HepG2 (cell line): ENCODE results near the gene CCND1. TPM values are rescaled to one million over a fixed set of nuclear protein-coding genes. Genes with fewer than 3 reads are reported as not detected.

Experiments
- ATAC-seq: fragments of 200-7000 bp; cut with Tn5 transposase; 3 replicates; pipeline ENCODE4 v1.9.1; 2020; ENCODE audit warnings: mild to moderate bottlenecking, moderate library complexity
- BruUV-seq: library from RNA; stranded (reverse); fragments of 400-500 nt; replicated peaks from 2 replicates; lab custom pipeline; 2021; lab: Mats Ljungman, UMichigan
- CTCF ChIA-PET: fragments of 300-600 bp; formaldehyde crosslinking; extraction: SDS; loops from one replicate; lab custom pipeline; 2021; ENCODE audit warnings: low total read pairs, inconsistent platforms, low intra/inter-chr PET ratio; lab: Yijun Ruan, JAX
- POLR2A ChIA-PET: fragments of 350-600 bp; sonication (Branson Sonifier 250); formaldehyde crosslinking; loops from one replicate; lab custom pipeline; 2020; ENCODE audit warnings: antibody characterized with exemption, inconsistent platforms; lab: Yijun Ruan, JAX
- DNase-seq: peaks from one replicate; pipeline ENCODE4 v3.0.0-alpha.2; 2015; ENCODE audit warnings: low spot score
- FAIRE-seq: peaks from 3 replicates; lab custom pipeline; 2011; peaks lifted over from hg19 to GRCh38; lab: Jason Lieb, UNC
- H2AFZ ChIP-seq: one replicate; pipeline ENCODE4 v1.6.1; 2011; ENCODE audit warnings: low read length, inconsistent platforms
- H3K27ac ChIP-seq: fragments of 300-600 bp; 3 replicates; pipeline ENCODE4 v1.8.0; 2011; ENCODE audit warnings: mixed run types, mild to moderate bottlenecking, mixed read lengths, low read length, inconsistent platforms; ENCODE audit not compliant: insufficient read depth; ENCODE audit errors: extremely low read length
- H3K27me3 ChIP-seq, 2 experiments: fragments of 200-600 bp in 1 of 2; 2 replicates in 1 of 2; 3 replicates in 1 of 2; pipeline versions ENCODE4 v1.6.0 to v1.8.0; 2011; ENCODE audit warnings: low read length in 2 of 2, mild to moderate bottlenecking in 2 of 2, moderate library complexity in 2 of 2, inconsistent platforms in 1 of 2; ENCODE audit not compliant: insufficient read depth in 2 of 2, control insufficient read depth in 1 of 2
- H3K36me3 ChIP-seq, 2 experiments: fragments of 200-600 bp in 1 of 2; replicated peaks in 1 of 2; 2 replicates in 1 of 2; 3 replicates in 1 of 2; pipeline versions ENCODE4 v1.5.1 to v1.8.0; 2011; ENCODE audit warnings: low read length in 2 of 2, inconsistent platforms in 1 of 2; ENCODE audit not compliant: insufficient read depth in 2 of 2, control insufficient read depth in 1 of 2
- H3K4me1 ChIP-seq: 2 replicates; pipeline ENCODE4 v1.5.1; 2012; ENCODE audit warnings: low read length, inconsistent platforms; ENCODE audit not compliant: insufficient read depth
- H3K4me2 ChIP-seq: 2 replicates; pipeline ENCODE4 v1.6.0; 2011; ENCODE audit warnings: low read depth, low read length, inconsistent platforms
- H3K4me3 ChIP-seq, 3 experiments: fragments of 200-600 bp in 1 of 3; sonication (generic), shearing (Covaris generic) in 1 of 3; replicated peaks in 1 of 3; 2 replicates each; pipeline ENCODE4 v1.5.1; 2011 to 2016; ENCODE audit warnings: low read length in 3 of 3, inconsistent platforms in 2 of 3, low read depth in 2 of 3, mild to moderate bottlenecking in 2 of 3, control low read depth in 1 of 3, mixed read lengths in 1 of 3; ENCODE audit not compliant: insufficient read depth in 1 of 3
- H3K79me2 ChIP-seq: one replicate; pipeline ENCODE4 v1.6.1; 2011; ENCODE audit warnings: low read length, inconsistent platforms; ENCODE audit not compliant: insufficient read depth
- H3K9ac ChIP-seq: 2 replicates; pipeline ENCODE4 v1.6.0; 2011; ENCODE audit warnings: mild to moderate bottlenecking, low read depth, low read length, inconsistent platforms; ENCODE audit not compliant: insufficient read depth
- H3K9me3 ChIP-seq: 2 replicates; pipeline ENCODE4 v1.5.1; 2012; ENCODE audit warnings: mild to moderate bottlenecking, low read length
- H4K20me1 ChIP-seq: 2 replicates; pipeline ENCODE4 v1.6.0; 2011; ENCODE audit warnings: inconsistent platforms, mild to moderate bottlenecking, low read length, moderate library complexity; ENCODE audit not compliant: insufficient read depth
- NFATC3 ChIP-seq: sonication (generic); formaldehyde crosslinking; IDR thresholded peaks from 2 replicates; pipeline ENCODE4 v1.5.1; 2020; ENCODE audit warnings: mild to moderate bottlenecking, missing genetic modification reagents
- NR2F2 ChIP-seq: IDR thresholded peaks from 2 replicates; pipeline ENCODE4 v1.6.1; 2012; ENCODE audit warnings: low read depth, inconsistent platforms, borderline replicate concordance
- POLR2AphosphoS5 ChIP-seq: IDR thresholded peaks from 2 replicates; pipeline ENCODE4 v1.6.1; 2012; ENCODE audit warnings: low read depth, low read length
- ZNF276 ChIP-seq: sonication (generic); formaldehyde crosslinking; IDR thresholded peaks from 2 replicates; pipeline ENCODE4 v1.4.0; 2020; ENCODE audit warnings: mild to moderate bottlenecking, low read depth, missing genetic modification reagents
- ZNF549 ChIP-seq: sonication (generic); formaldehyde crosslinking; IDR thresholded peaks from 2 replicates; pipeline ENCODE4 v1.5.0; 2020; ENCODE audit warnings: missing genetic modification reagents
- WGBS: methylation state at CpG from one replicate; pipeline ENCODE4 v1.1.6; 2017; ENCODE audit warnings: low lambda C conversion rate; 5-methylcytosine and 5-hydroxymethylcytosine counted together
- in situ Hi-C: cut with HindIII; loops from 2 replicates; pipeline ENCODE4 v1.10.0; 2017; ENCODE audit warnings: low pct_unique_long_range_greater_than_20kb; ENCODE audit not compliant: extremely low pct_ligation_motif_present
- intact Hi-C: fragments of 100-400 bp; cut with micrococcal nuclease; formaldehyde crosslinking; loops from one replicate; pipeline ENCODE4 v1.10.0; 2022; ENCODE audit not compliant: unreplicated experiment
- polyA plus RNA-seq, 8 experiments: library from polyadenylated mRNA; depleted of rRNA in 3 of 8; stranded (reverse) in 7 of 8; unstranded in 1 of 8; fragments of >200 nt; fragmentation: Illumina TruSeq in 4 of 8; extraction: Trizol in 4 of 8; gene quantifications; 2 replicates each; pipeline versions ENCODE4 v1.2.1 to v1.2.3, GENCODE V29; 2011 to 2016; ENCODE audit warnings: low read depth in 4 of 8, missing spikeins in 1 of 8, mixed read lengths in 1 of 8; ENCODE audit not compliant: insufficient read depth in 1 of 8
- total RNA-seq, 5 experiments: library from RNA; depleted of rRNA; stranded (reverse); fragments of >200 nt; fragmentation: Illumina TruSeq; extraction: Trizol; gene quantifications; 2 replicates each; pipeline ENCODE4 v1.2.3, GENCODE V29; 2016; ENCODE audit warnings: low read depth in 1 of 5
- TF ChIP-seq, protein P1 (sequence below): sonication (generic); formaldehyde crosslinking; IDR thresholded peaks from 2 replicates; pipeline ENCODE4 v1.5.0; 2020; ENCODE audit warnings: mild to moderate bottlenecking, missing genetic modification reagents
- TF ChIP-seq, protein P2 (sequence below): sonication (generic); formaldehyde crosslinking; IDR thresholded peaks from 2 replicates; pipeline ENCODE4 v1.5.1; 2020; ENCODE audit warnings: missing genetic modification reagents, mild to moderate bottlenecking, borderline replicate concordance
- TF ChIP-seq, protein P3 (sequence below): sonication (generic); formaldehyde crosslinking; IDR thresholded peaks from 2 replicates; pipeline ENCODE4 v1.9.0; 2021; ENCODE audit warnings: missing genetic modification reagents, borderline replicate concordance

The CCND1 gene
- total and polyA plus RNA-seq, 2 of the 13 experiments (the other 11 are each of a cell fraction or from before 2014, with no cell fraction given) = 107 to 136 TPM

GRCh38 chr11:69664901-69665300 is 23.9 kb downstream of the CCND1 start:
- no peak overlapping the region for H3K4me3 ChIP-seq
- H3K27me3 ChIP-seq = no peaks in the 10 kb centered on the region
- FAIRE-seq (no peak), DNase-seq (no peak), ATAC-seq (no peak)
- ChIA-PET CTCF (no interaction called here), POLR2A (interaction anchor here (1.7 to 8.9 kb wide), 2 partner anchors 8 to 9 kb away, joined by 4 to 128 read pairs; no protein-coding TSS in a partner anchor)
- 97% methylated on average over 8 of the region's 8 CpGs for WGBS
- no peak overlapping the region for H3K4me2 ChIP-seq
- peaks cover 0 to 5% of the 10 kb centered on the region in 2 experiments; a peak in 1 of 5 replicates for H3K36me3 ChIP-seq
- BruUV-seq = no TSS peak
- peaks cover 55% of the 10 kb centered on the region for H3K4me1 ChIP-seq
- H3K9ac ChIP-seq = no peak overlapping the region
- TF ChIP-seq ZNF276 (CRISPR knock-in tag) (no peak), POLR2AphosphoS5 (no peak), NR2F2 (no peak), NFATC3 (CRISPR knock-in tag) (no peak), ZNF549 (no peak)
- TF ChIP-seq, protein P1, sequence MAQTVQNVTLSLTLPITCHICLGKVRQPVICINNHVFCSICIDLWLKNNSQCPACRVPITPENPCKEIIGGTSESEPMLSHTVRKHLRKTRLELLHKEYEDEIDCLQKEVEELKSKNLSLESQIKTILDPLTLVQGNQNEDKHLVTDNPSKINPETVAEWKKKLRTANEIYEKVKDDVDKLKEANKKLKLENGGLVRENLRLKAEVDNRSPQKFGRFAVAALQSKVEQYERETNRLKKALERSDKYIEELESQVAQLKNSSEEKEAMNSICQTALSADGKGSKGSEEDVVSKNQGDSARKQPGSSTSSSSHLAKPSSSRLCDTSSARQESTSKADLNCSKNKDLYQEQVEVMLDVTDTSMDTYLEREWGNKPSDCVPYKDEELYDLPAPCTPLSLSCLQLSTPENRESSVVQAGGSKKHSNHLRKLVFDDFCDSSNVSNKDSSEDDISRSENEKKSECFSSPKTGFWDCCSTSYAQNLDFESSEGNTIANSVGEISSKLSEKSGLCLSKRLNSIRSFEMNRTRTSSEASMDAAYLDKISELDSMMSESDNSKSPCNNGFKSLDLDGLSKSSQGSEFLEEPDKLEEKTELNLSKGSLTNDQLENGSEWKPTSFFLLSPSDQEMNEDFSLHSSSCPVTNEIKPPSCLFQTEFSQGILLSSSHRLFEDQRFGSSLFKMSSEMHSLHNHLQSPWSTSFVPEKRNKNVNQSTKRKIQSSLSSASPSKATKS (CRISPR knock-in tag) = no peak
- TF ChIP-seq, protein P2, sequence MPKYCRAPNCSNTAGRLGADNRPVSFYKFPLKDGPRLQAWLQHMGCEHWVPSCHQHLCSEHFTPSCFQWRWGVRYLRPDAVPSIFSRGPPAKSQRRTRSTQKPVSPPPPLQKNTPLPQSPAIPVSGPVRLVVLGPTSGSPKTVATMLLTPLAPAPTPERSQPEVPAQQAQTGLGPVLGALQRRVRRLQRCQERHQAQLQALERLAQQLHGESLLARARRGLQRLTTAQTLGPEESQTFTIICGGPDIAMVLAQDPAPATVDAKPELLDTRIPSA (CRISPR knock-in tag) = no peak
- TF ChIP-seq, protein P3, sequence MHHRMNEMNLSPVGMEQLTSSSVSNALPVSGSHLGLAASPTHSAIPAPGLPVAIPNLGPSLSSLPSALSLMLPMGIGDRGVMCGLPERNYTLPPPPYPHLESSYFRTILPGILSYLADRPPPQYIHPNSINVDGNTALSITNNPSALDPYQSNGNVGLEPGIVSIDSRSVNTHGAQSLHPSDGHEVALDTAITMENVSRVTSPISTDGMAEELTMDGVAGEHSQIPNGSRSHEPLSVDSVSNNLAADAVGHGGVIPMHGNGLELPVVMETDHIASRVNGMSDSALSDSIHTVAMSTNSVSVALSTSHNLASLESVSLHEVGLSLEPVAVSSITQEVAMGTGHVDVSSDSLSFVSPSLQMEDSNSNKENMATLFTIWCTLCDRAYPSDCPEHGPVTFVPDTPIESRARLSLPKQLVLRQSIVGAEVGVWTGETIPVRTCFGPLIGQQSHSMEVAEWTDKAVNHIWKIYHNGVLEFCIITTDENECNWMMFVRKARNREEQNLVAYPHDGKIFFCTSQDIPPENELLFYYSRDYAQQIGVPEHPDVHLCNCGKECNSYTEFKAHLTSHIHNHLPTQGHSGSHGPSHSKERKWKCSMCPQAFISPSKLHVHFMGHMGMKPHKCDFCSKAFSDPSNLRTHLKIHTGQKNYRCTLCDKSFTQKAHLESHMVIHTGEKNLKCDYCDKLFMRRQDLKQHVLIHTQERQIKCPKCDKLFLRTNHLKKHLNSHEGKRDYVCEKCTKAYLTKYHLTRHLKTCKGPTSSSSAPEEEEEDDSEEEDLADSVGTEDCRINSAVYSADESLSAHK (CRISPR knock-in tag) = no peak
- H3K27ac ChIP-seq = no peak overlapping the region
- no peaks in the 10 kb centered on the region for H3K9me3 ChIP-seq
- H2AFZ ChIP-seq = no peak overlapping the region
- H4K20me1 ChIP-seq = no peaks in the 10 kb centered on the region
- no peaks in the 10 kb centered on the region for H3K79me2 ChIP-seq
- in situ Hi-C loops = no loop called here
- intact Hi-C loops = no loop called here
